Uterus (tissue), 2 donors: ENCODE results near the gene FN1.

ENCODE experiments used
- POLR2A ChIP-seq, 2 donors: fragments of 450-650 bp; IDR thresholded peaks; one replicate each; pipeline ENCODE4 v1.6.1; 2016; ENCODE audit warnings: antibody characterized with exemption in 2 of 2, mild to moderate bottlenecking in 1 of 2, moderate library complexity in 1 of 2
- TF ChIP-seq, protein P1 (sequence below), 4 experiments: fragments of 200-600 bp in 2 of 4; fragments of 450-650 bp in 2 of 4; sonication (generic) in 2 of 4; IDR thresholded peaks; one replicate each; pipeline ENCODE4 v1.5.1; 2016 to 2019; ENCODE audit warnings: antibody characterized with exemption in 4 of 4, mild to moderate bottlenecking in 2 of 4, moderate library complexity in 1 of 4

DNA sequence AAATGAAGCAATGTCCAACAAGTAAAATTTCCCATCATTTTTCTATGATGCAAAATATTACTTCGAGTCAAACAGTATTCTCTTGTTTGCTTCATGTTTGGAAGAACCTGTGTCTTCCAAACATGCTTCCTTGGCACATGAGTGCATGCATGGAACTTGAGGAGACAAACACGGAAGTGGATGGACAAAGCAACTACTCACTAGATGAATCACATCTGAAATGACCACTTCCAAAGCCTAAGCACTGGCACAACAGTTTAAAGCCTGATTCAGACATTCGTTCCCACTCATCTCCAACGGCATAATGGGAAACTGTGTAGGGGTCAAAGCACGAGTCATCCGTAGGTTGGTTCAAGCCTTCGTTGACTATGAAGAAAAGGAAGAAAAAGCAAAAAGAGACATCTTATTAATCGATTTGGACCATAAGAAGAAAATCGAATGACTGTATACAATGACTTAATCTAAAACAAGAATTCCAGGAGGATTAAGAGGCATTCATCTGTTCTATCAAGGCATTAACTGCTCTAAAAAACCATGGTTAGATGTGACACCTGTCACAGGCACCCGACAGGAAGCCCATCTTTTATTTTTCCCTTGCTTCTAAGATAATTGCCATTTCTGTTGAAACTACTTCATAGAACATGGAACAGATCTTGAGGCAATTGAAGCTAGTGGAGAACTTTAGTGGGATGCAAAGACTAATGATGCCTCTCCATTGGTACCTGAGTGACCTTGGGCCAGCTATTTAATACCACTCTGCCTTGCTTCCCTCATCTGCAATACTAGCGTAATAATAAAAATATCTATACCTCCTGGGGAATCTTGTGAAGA is 68.0 kb downstream of the FN1 start:
- TF ChIP-seq, protein P1, sequence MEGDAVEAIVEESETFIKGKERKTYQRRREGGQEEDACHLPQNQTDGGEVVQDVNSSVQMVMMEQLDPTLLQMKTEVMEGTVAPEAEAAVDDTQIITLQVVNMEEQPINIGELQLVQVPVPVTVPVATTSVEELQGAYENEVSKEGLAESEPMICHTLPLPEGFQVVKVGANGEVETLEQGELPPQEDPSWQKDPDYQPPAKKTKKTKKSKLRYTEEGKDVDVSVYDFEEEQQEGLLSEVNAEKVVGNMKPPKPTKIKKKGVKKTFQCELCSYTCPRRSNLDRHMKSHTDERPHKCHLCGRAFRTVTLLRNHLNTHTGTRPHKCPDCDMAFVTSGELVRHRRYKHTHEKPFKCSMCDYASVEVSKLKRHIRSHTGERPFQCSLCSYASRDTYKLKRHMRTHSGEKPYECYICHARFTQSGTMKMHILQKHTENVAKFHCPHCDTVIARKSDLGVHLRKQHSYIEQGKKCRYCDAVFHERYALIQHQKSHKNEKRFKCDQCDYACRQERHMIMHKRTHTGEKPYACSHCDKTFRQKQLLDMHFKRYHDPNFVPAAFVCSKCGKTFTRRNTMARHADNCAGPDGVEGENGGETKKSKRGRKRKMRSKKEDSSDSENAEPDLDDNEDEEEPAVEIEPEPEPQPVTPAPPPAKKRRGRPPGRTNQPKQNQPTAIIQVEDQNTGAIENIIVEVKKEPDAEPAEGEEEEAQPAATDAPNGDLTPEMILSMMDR (IDR thresholded peaks at IDR 0.05): no peak
- no peak for TF ChIP-seq POLR2A (IDR thresholded peaks at IDR 0.05)
